Fibroblast of the aortic adventitia (primary cell): ENCODE measurements around the gene TMTC2. TPM values are rescaled to one million over a fixed set of nuclear protein-coding genes. Genes with fewer than 3 reads are reported as not detected.

Experiments used
- DNase-seq: peaks from one replicate; pipeline ENCODE4 v3.0.0-alpha.2; 2010; ENCODE audit warnings: low read depth
- H3K4me3 ChIP-seq: 2 replicates; pipeline ENCODE4 v1.5.1; 2011; ENCODE audit warnings: low read depth, mild to moderate bottlenecking, control low read depth, low read length, moderate library complexity
- total RNA-seq: library from RNA; depleted of rRNA; stranded (reverse); fragments of >200 nt; gene quantifications from 2 replicates; pipeline ENCODE4 v1.2.3, GENCODE V29; 2012; ENCODE audit warnings: low replicate concordance
- TF ChIP-seq, protein P1 (sequence below): IDR thresholded peaks from 2 replicates; pipeline ENCODE4 v1.5.1; 2011; ENCODE audit warnings: mild to moderate bottlenecking, low read length, control low read depth, inconsistent platforms; ENCODE audit not compliant: insufficient read depth

Gene TMTC2
- total RNA-seq, 1 donor, result 21.1 TPM

DNA sequence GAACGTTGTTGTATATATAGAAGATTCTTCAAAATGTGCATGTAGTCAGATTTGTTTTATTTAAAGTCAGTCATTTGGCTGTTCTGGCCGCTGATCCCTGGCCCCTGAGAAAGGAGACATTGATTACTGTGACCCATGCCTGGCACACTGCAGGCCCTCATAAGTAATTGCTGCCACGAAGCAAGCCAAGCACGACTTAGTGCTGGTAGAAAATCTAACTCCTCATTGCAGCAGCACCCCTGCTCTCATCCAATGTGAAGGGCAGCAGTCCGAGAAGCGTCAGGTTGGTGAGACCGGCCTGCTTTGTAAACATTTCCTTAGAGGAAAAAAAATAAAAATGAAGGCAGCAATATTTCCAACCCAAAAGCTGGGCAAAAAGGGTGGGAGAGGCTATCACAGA, 22.8 kb upstream of the TMTC2 start:
- DNase-seq, result no peak
- no peak overlapping the region for H3K4me3 ChIP-seq
- TF ChIP-seq, protein P1, sequence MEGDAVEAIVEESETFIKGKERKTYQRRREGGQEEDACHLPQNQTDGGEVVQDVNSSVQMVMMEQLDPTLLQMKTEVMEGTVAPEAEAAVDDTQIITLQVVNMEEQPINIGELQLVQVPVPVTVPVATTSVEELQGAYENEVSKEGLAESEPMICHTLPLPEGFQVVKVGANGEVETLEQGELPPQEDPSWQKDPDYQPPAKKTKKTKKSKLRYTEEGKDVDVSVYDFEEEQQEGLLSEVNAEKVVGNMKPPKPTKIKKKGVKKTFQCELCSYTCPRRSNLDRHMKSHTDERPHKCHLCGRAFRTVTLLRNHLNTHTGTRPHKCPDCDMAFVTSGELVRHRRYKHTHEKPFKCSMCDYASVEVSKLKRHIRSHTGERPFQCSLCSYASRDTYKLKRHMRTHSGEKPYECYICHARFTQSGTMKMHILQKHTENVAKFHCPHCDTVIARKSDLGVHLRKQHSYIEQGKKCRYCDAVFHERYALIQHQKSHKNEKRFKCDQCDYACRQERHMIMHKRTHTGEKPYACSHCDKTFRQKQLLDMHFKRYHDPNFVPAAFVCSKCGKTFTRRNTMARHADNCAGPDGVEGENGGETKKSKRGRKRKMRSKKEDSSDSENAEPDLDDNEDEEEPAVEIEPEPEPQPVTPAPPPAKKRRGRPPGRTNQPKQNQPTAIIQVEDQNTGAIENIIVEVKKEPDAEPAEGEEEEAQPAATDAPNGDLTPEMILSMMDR, result no peak

DNA sequence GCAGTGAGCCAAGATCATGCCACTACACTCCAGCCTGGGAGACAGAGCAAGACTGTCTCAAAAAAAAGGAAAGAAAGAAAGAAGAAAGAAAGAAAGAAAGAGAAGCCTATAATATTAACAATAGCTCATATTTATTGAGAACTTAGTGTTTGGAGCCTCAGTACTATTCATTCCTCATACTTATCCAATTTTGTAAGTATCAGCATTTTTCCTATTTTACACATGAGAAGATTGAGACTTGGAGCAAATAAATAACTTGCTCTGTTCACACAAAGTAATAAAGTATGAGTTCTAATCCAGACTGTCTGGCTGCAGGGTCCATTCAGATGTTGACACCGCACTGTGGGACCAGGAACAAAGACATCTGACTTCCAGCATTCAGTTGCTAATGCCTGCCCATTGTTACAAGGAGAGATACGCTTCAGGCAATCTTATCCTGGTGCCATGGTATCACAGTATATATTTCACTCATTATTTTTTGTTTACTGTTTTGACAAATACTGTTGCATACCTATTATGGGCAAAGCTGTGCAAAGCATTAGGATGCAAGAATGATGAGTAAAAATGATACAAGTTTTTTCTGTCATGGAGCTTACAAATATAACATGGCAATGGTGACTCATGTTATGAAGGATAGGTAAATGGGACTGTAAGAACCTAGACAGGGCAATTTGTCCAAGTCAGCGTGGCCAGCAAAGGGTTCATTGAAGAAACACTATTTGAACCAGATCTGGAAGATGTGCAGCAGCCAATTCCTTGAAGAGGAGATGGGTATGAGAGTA, 21.4 kb upstream of the TMTC2 start:
- H3K4me3 ChIP-seq, result no peak overlapping the region
- no peak for DNase-seq
- TF ChIP-seq, protein P1, result no peak

DNA sequence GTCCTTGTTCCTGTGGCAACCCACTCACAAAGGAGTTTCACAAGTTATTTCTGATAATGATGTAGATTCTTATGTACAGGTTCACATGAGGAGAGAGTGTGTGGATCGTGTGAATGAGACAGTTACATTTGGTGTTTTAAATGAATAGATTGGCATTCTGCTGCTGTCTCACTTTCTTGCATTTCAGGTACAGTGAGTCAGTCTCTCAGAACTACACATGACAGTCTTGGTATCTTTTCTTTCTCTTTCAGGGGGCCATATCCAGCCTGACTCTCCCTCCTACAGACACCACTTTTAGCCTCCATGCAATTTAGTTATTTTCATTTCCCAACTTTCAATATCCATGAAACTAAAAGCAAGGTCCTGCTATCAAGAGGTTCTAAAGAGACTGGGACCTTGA, 19.9 kb upstream of the TMTC2 start:
- no peak overlapping the region for H3K4me3 ChIP-seq
- TF ChIP-seq, protein P1, result no peak
- no peak for DNase-seq

DNA sequence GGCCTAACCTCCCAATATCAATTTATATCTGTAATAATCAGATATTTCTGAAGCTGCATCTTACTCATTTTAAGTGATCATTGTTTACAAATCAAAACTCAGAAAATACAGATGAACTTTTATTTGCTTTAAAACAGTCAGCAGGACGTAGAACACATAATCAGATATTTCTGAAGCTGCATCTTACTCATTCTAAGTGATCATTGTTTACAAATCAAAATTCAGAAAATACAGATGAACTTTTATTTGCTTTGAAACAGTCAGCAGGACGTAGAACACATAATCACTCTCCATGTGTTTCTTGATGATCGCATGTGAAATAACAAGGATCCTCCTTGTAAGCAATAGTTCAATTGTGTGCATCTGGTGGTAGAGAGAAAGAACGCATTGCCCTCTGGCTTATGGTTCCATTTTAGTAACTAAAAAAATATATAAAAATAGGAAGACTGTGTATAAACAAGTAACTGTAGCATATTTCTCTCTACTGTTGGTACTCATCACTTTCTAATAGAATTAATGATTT, 15.0 kb upstream of the TMTC2 start:
- no peak for DNase-seq
- TF ChIP-seq, protein P1, result no peak
- H3K4me3 ChIP-seq, result no peak overlapping the region

DNA sequence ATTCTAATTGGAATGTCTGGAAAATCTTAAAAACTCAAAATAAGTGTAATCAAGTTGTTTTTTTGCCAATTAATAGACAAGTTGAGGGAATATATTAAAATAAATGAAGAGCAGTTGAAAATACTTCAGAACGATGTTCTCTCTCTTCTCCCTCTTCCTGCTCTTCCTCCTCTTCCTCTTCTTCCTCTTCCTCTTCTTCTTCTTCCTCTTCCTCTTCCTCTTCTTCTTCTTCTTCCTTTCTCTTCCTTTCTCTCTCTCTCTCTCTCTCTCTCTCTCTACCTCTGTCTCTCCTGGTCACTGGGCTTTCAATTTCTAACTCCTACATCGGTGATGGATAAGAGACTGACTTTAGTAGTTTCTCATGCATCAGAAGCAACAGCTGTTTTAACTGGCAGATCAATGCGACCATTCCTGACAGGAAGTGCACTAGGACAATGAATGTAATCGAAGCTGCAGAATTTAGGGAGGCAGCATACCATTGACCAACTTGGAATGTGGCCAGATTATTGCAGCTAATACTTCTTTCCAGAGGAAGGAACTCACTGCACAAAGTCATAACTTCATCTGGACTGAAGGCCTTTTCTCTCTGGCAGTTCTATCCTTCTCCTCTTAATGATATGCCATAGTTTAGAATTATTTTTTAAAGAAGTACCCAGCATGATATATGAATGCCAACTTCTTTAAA, 13.8 kb upstream of the TMTC2 start:
- H3K4me3 ChIP-seq, result no peak overlapping the region
- TF ChIP-seq, protein P1, result no peak
- DNase-seq, result no peak

DNA sequence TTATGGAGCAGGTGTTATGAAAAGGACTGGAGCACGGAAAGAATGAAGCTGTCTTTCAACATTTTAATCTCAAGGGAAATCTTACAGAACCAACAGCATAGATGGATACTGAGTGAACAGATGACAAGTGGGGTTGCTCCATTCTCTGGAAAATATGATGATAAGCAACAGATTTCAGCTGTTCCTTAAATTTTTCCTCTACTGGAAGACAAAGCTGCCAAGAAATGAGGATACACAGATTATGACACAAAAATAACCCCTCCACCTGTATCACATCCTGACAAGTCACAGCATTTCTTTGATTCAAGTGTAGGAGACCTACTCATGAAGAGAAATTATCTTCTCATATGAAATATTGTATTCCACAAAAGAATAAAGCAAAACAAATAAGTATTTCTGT, 13.0 kb upstream of the TMTC2 start:
- no peak for DNase-seq
- TF ChIP-seq, protein P1, result no peak
- H3K4me3 ChIP-seq, result no peak overlapping the region
